ENCODE measurements around the gene FGF19.
A peak's percentile ranks its signal among the peaks of the same experiment; 100 is the strongest.

The FGF19 gene

DNA sequence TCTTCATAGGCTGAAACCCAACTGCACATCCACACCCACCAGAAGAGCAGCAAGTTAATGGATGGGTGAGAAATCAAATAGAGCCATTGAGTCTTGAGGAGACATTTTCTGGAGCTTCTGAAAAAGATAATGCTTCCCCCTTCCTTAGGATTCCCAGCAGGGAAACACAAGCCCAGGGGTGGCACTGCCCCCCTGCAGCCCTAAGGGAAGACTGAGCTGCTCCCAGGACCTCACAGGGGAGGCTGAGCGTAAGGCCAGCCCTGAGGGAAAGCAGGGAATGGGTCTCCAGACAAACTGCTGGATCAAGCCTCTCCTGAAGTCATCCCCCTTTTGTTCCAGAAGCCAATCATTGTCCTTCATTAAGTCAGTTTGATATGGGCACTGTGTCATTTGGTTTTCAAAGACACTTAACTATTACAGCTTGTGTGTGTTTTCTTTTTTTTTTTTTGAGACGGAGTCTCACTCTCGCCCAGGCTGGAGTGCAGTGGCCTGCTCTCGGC, 43.8 kb downstream of the FGF19 start:
- no peak overlapping the region for H3K4me3 ChIP-seq (ENCODE audit: extremely low read depth, insufficient read depth, low read length, poor library complexity, severe bottlenecking)
- H3K27ac ChIP-seq (ENCODE audit: low read depth, low read length, severe bottlenecking), result no peak overlapping the region
- 90 to 92% methylated on average over 3 to 4 of the region's 4 CpGs for WGBS, 2 experiments (ENCODE audit: insufficient coverage in 2 of 2)
- peaks cover 26% of the 10 kb centered on the region for H3K36me3 ChIP-seq (ENCODE audit: control insufficient read depth, insufficient read depth, low read length)
- H3K4me1 ChIP-seq (ENCODE audit: control insufficient read depth, insufficient read depth, low read length, poor library complexity, severe bottlenecking), result peaks cover 20% of the 10 kb centered on the region
- H3K9me3 ChIP-seq (ENCODE audit: control insufficient read depth, low read length), result no peaks in the 10 kb centered on the region

GRCh38 chr11:69659591-69659990, 44.2 kb downstream of the FGF19 start:
- Histone ChIP-seq H3K4me3 (ENCODE audit: extremely low read depth, insufficient read depth, low read length, poor library complexity, severe bottlenecking) (no peak overlapping the region), H3K9me3 (ENCODE audit: control insufficient read depth, low read length) (no peaks in the 10 kb centered on the region), H3K27ac (ENCODE audit: low read depth, low read length, severe bottlenecking) (no peak overlapping the region), H3K4me1 (ENCODE audit: control insufficient read depth, insufficient read depth, low read length, poor library complexity, severe bottlenecking) (peaks cover 20% of the 10 kb centered on the region), H3K36me3 (ENCODE audit: control insufficient read depth, insufficient read depth, low read length) (peaks cover 21% of the 10 kb centered on the region)
- WGBS, 2 experiments (ENCODE audit: insufficient coverage in 2 of 2), result 97 to 98% methylated on average over 6 to 11 of the region's 12 CpGs

DNA sequence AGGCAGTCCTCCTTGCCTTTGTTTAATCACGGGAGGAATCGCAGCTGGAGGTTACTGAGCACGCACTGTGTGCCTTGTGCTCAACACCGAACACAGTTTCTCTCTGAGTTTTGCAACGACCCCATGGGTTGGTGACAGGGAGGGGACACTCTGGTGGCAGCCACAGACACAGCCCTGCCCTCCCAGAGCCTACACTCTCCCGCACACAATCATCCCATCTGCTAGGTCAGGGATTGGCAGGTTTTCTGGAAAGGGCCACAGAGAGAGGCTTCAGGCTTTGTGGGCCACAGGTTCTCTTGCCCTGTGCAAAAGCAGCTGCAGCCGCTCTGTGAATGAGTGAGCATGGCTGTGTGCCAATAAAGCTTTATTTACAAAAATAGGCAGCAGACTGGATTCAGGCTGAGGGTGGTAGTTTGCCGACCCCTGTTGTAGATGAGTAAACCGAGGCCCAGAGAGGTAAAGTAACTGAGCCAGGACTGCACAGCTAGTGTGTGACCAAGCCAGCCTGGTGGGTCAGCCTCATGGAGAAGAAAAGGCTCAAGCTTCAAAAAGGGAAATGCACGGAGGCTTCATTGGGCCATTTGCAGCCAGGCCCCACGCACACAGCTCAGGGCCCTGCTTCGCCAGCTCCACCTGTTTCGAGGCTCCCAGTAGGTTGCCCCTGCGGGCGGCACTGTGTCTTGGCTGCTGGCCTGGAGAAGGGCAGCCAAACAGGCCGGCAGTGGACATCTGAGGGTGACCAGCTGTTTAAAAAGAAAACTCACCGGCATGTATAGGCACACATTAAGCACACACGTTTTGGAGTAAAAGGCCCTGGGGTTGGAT, 45.0 kb downstream of the FGF19 start:
- Histone ChIP-seq H3K27ac (ENCODE audit: low read depth, low read length, severe bottlenecking) (peak overlapping the region; percentile 98), H3K36me3 (ENCODE audit: control insufficient read depth, insufficient read depth, low read length) (peaks cover 21% of the 10 kb centered on the region), H3K4me3 (ENCODE audit: extremely low read depth, insufficient read depth, low read length, poor library complexity, severe bottlenecking) (no peak overlapping the region), H3K4me1 (ENCODE audit: control insufficient read depth, insufficient read depth, low read length, poor library complexity, severe bottlenecking) (peaks cover 20% of the 10 kb centered on the region), H3K9me3 (ENCODE audit: control insufficient read depth, low read length) (no peaks in the 10 kb centered on the region)
- WGBS, 2 experiments (ENCODE audit: insufficient coverage in 2 of 2), result 79 to 85% methylated on average over 15 to 17 of the region's 18 CpGs

DNA sequence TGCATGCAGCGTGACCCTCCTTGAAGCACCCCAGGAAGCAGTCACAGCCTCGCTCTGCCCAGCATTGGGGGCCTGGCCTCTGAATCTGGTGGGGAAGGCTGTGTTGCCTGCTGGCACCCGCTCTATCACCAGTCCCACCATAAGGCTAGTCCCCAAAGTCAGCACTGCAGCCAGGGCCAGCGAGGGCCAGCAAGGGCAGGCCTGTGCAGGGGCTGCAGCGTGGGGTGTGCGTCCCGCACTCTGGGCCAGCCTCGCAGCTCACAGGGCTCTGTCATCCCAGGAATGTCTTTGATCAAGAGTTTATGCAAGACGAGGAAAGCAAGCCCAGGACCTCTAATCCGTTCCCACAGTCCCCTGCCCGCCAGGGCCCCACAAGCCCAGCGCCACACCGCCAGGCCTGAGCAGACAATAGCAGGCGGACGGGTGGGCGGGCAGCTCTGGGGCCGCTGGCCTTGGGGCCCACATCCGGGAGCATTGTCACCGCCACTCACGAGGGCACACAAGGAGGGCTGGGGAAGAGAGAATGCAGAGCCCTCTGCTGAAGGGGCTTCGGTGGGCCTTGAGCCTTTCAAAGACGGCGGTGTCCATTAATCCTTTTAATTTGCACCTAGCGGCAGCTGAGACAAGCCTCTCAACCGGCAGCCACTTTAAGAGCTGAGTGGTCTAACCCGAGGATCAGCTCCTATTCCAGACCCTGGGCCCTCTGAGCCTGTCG, 45.8 kb downstream of the FGF19 start:
- Histone ChIP-seq H3K4me3 (ENCODE audit: extremely low read depth, insufficient read depth, low read length, poor library complexity, severe bottlenecking) (no peak overlapping the region), H3K27ac (ENCODE audit: low read depth, low read length, severe bottlenecking) (peak overlapping the region; percentile 98), H3K4me1 (ENCODE audit: control insufficient read depth, insufficient read depth, low read length, poor library complexity, severe bottlenecking) (peaks cover 20% of the 10 kb centered on the region), H3K36me3 (ENCODE audit: control insufficient read depth, insufficient read depth, low read length) (peaks cover 21% of the 10 kb centered on the region), H3K9me3 (ENCODE audit: control insufficient read depth, low read length) (no peaks in the 10 kb centered on the region)
- 30 to 31% methylated on average over 21 to 25 of the region's 27 CpGs for WGBS, 2 experiments (ENCODE audit: insufficient coverage in 2 of 2)

DNA sequence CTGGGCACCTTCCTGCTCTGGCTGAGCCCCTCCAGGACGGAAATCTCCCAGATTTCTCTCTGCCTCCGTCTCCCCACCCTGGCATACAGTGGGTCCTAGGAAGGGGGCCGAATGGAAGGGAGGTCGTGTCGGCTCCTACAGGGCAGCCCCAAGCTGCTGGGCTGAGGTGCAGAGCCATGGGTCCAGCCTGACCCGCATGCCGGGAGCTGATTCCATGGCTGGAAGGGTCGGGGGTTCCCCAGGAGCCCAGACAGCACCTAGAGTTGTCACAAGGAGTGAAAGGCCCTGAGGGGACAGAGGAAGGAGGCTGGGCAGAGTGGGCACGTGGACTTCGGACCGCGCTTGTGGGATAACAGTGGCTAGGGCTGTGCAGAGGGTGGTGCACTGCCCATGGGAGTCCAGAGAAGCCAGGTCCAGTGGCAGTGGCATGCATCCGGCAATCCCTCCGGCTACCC, 46.3 kb downstream of the FGF19 start:
- Histone ChIP-seq H3K9me3 (ENCODE audit: control insufficient read depth, low read length) (no peaks in the 10 kb centered on the region), H3K27ac (ENCODE audit: low read depth, low read length, severe bottlenecking) (peak overlapping the region; percentile 98), H3K36me3 (ENCODE audit: control insufficient read depth, insufficient read depth, low read length) (peaks cover 22% of the 10 kb centered on the region), H3K4me3 (ENCODE audit: extremely low read depth, insufficient read depth, low read length, poor library complexity, severe bottlenecking) (no peak overlapping the region), H3K4me1 (ENCODE audit: control insufficient read depth, insufficient read depth, low read length, poor library complexity, severe bottlenecking) (peaks cover 20% of the 10 kb centered on the region)
- 88 to 90% methylated on average over 13 of the region's 14 CpGs for WGBS, 2 experiments (ENCODE audit: insufficient coverage in 2 of 2)

GRCh38 chr11:69656536-69657455, 47.0 kb downstream of the FGF19 start:
- H3K9me3 ChIP-seq (ENCODE audit: control insufficient read depth, low read length), result no peaks in the 10 kb centered on the region
- no peak overlapping the region for H3K4me3 ChIP-seq (ENCODE audit: extremely low read depth, insufficient read depth, low read length, poor library complexity, severe bottlenecking)
- peaks cover 19% of the 10 kb centered on the region for H3K4me1 ChIP-seq (ENCODE audit: control insufficient read depth, insufficient read depth, low read length, poor library complexity, severe bottlenecking)
- peak overlapping the region; percentile 98 for H3K27ac ChIP-seq (ENCODE audit: low read depth, low read length, severe bottlenecking)
- WGBS, 2 experiments (ENCODE audit: insufficient coverage in 2 of 2), result 94 to 95% methylated on average over 11 to 17 of the region's 20 CpGs
- H3K36me3 ChIP-seq (ENCODE audit: control insufficient read depth, insufficient read depth, low read length), result peaks cover 26% of the 10 kb centered on the region

DNA sequence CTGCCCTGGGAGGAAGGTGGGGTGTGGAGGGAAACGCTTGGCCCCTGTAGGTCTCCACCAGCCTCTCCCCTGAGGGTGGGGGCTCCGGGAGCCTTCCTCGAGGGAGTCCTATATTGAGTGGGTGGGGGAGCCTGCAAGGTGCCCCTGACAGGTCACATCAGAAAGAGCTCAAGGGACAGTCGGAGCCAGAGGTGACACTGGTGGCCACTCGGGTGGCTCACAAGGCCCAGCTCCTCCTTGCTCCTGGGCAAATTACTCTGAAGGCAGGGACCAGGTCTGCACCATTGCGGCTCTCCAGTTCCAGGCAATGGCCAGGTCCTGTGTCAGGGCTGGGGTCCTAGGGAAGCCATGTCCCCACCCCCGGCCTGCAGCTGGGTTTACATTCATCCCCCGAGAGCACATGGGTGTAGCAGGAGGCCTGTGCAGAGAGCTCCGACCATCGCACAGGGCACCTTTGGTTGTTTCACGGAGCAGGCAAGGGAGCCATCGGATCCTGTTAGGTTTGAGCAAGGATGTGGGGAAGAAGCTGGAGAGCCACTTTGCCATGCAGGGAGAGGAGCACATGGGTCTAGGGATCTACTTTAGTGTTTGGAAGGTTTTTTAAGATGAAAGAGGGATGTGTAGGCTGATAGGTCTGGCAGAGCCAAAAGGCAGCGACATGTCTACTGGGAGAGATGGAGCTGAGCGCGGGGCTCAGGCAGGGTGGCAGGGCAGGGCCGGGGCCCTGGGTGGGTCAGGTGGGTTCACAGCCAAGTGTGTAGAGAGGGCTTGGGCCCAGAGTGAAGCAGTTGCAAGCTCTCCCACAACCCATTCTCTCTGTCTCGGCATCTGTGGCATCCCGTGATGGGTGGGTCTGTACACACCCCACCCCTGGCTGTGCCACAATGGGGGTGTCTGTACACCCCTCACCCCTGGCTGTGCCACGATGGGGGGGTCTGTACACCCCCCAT, 48.1 kb downstream of the FGF19 start:
- H3K4me3 ChIP-seq (ENCODE audit: extremely low read depth, insufficient read depth, low read length, poor library complexity, severe bottlenecking), result no peak overlapping the region
- 92 to 94% methylated on average over 14 to 17 of the region's 19 CpGs for WGBS, 2 experiments (ENCODE audit: insufficient coverage in 2 of 2)
- H3K9me3 ChIP-seq (ENCODE audit: control insufficient read depth, low read length), result no peaks in the 10 kb centered on the region
- H3K4me1 ChIP-seq (ENCODE audit: control insufficient read depth, insufficient read depth, low read length, poor library complexity, severe bottlenecking), result peaks cover 18% of the 10 kb centered on the region
- peaks cover 37% of the 10 kb centered on the region for H3K36me3 ChIP-seq (ENCODE audit: control insufficient read depth, insufficient read depth, low read length)
- H3K27ac ChIP-seq (ENCODE audit: low read depth, low read length, severe bottlenecking), result peak overlapping the region; percentile 29

GRCh38 chr11:69654660-69655478, 49.0 kb downstream of the FGF19 start:
- H3K4me1 ChIP-seq (ENCODE audit: control insufficient read depth, insufficient read depth, low read length, poor library complexity, severe bottlenecking), result peaks cover 20% of the 10 kb centered on the region
- peaks cover 46% of the 10 kb centered on the region for H3K36me3 ChIP-seq (ENCODE audit: control insufficient read depth, insufficient read depth, low read length)
- 92 to 95% methylated on average over 23 of the region's 27 CpGs for WGBS, 2 experiments (ENCODE audit: insufficient coverage in 2 of 2)
- H3K4me3 ChIP-seq (ENCODE audit: extremely low read depth, insufficient read depth, low read length, poor library complexity, severe bottlenecking), result no peak overlapping the region
- no peaks in the 10 kb centered on the region for H3K9me3 ChIP-seq (ENCODE audit: control insufficient read depth, low read length)
- peak overlapping the region; percentile 29 for H3K27ac ChIP-seq (ENCODE audit: low read depth, low read length, severe bottlenecking)

GRCh38 chr11:69654001-69654659, 49.7 kb downstream of the FGF19 start:
- Histone ChIP-seq H3K36me3 (ENCODE audit: control insufficient read depth, insufficient read depth, low read length) (peaks cover 53% of the 10 kb centered on the region), H3K9me3 (ENCODE audit: control insufficient read depth, low read length) (no peaks in the 10 kb centered on the region), H3K4me1 (ENCODE audit: control insufficient read depth, insufficient read depth, low read length, poor library complexity, severe bottlenecking) (peaks cover 26% of the 10 kb centered on the region), H3K27ac (ENCODE audit: low read depth, low read length, severe bottlenecking) (peak overlapping the region; percentile 23), H3K4me3 (ENCODE audit: extremely low read depth, insufficient read depth, low read length, poor library complexity, severe bottlenecking) (no peak overlapping the region)
- 95 to 96% methylated on average over 37 to 38 of the region's 38 CpGs for WGBS, 2 experiments (ENCODE audit: insufficient coverage in 2 of 2)

All from mesodermal cell (in vitro differentiated cells).